ENCODE measurements around the gene AFP. TPM values are rescaled to one million over a fixed set of nuclear protein-coding genes. Genes with fewer than 3 reads are reported as not detected.

The AFP gene
- total and polyA plus RNA-seq, 2 donors = not detected

DNA sequence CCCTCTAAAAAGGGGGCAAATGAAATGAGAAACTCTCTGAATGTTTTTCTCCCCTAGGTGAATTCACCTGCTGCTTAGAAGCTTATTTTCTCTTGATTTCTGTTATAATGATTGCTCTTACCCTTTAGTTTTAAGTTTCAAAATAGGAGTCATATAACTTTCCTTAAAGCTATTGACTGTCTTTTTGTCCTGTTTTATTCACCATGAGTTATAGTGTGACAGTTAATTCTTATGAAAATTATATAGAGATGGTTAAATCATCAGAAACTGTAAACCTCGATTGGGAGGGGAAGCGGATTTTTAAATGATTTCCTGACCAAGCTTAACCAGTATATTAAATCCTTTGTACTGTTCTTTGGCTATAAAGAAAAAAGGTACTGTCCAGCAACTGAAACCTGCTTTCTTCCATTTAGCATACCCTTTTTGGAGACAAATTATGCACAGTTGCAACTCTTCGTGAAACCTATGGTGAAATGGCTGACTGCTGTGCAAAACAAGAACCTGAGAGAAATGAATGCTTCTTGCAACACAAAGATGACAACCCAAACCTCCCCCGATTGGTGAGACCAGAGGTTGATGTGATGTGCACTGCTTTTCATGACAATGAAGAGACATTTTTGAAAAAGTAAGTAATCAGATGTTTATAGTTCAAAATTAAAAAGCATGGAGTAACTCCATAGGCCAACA is 27.7 kb upstream of the AFP start:
- DNase-seq (ENCODE audit: extremely low spot score) = no peak
- Histone ChIP-seq H3K36me3 (ENCODE audit: insufficient read depth) (no peaks in the 10 kb centered on the region), H3K27ac (ENCODE audit: low read depth) (no peak overlapping the region), H3K4me1 (ENCODE audit: insufficient read depth) (no peaks in the 10 kb centered on the region), H3K4me3 (ENCODE audit: low read depth, low read length) (no peak overlapping the region)
- WGBS = 68% methylated on average over 4 of the region's 4 CpGs

DNA sequence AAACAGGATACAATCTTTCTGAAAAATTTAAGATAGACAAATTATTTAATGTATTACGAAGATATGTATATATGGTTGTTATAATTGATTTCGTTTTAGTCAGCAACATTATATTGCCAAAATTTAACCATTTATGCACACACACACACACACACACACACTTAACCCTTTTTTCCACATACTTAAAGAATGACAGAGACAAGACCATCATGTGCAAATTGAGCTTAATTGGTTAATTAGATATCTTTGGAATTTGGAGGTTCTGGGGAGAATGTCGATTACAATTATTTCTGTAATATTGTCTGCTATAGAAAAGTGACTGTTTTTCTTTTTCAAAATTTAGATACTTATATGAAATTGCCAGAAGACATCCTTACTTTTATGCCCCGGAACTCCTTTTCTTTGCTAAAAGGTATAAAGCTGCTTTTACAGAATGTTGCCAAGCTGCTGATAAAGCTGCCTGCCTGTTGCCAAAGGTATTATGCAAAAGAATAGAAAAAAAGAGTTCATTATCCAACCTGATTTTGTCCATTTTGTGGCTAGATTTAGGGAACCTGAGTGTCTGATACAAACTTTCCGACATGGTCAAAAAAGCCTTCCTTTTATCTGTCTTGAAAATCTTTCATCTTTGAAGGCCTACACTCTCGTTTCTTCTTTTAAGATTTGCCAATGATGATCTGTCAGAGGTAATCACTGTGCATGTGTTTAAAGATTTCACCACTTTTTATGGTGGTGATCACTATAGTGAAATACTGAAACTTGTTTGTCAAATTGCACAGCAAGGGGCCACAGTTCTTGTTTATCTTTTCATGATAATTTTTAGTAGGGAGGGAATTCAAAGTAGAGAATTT is 26.8 kb upstream of the AFP start:
- DNase-seq (ENCODE audit: extremely low spot score) = no peak
- Histone ChIP-seq H3K27ac (ENCODE audit: low read depth) (no peak overlapping the region), H3K4me3 (ENCODE audit: low read depth, low read length) (no peak overlapping the region), H3K4me1 (ENCODE audit: insufficient read depth) (no peaks in the 10 kb centered on the region), H3K36me3 (ENCODE audit: insufficient read depth) (no peaks in the 10 kb centered on the region)
- 56% methylated on average over 6 of the region's 6 CpGs for WGBS

DNA sequence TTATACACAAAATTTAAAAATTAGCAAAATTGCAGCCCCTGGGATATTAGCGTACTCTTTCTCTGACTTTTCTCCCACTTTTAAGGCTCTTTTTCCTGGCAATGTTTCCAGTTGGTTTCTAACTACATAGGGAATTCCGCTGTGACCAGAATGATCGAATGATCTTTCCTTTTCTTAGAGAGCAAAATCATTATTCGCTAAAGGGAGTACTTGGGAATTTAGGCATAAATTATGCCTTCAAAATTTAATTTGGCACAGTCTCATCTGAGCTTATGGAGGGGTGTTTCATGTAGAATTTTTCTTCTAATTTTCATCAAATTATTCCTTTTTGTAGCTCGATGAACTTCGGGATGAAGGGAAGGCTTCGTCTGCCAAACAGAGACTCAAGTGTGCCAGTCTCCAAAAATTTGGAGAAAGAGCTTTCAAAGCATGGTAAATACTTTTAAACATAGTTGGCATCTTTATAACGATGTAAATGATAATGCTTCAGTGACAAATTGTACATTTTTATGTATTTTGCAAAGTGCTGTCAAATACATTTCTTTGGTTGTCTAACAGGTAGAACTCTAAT is 26.0 kb upstream of the AFP start:
- Histone ChIP-seq H3K4me1 (ENCODE audit: insufficient read depth) (no peaks in the 10 kb centered on the region), H3K36me3 (ENCODE audit: insufficient read depth) (no peaks in the 10 kb centered on the region), H3K27ac (ENCODE audit: low read depth) (no peak overlapping the region), H3K4me3 (ENCODE audit: low read depth, low read length) (no peak overlapping the region)
- WGBS = 84% methylated on average over 8 of the region's 8 CpGs
- DNase-seq (ENCODE audit: extremely low spot score) = no peak

DNA sequence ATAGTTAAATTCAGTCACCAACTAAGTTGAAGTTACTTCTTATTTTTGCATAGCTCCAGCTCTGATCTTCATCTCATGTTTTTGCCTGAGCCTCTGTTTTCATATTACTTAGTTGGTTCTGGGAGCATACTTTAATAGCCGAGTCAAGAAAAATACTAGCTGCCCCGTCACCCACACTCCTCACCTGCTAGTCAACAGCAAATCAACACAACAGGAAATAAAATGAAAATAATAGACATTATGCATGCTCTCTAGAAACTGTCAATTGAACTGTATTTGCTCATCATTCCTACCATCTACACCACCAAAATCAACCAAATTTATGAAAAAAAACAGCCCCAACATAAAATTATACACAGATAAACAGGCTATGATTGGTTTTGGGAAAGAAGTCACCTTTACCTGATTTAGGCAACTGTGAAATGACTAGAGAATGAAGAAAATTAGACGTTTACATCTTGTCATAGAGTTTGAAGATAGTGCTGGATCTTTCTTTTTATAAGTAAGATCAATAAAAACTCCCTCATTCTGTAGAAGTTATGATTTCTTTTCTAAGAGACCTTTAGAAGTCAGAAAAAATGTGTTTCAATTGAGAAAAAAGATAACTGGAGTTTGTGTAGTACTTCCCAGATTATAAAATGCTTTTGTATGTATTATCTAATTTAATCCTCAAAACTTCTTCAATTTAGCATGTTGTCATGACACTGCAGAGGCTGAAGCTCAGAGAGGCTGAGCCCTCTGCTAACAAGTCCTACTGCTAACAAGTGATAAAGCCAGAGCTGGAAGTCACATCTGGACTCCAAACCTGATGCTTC is 24.9 kb upstream of the AFP start:
- no peaks in the 10 kb centered on the region for H3K4me1 ChIP-seq (ENCODE audit: insufficient read depth)
- 80% methylated on average over 3 of the region's 3 CpGs for WGBS
- H3K4me3 ChIP-seq (ENCODE audit: low read depth, low read length) = no peak overlapping the region
- no peak for DNase-seq (ENCODE audit: extremely low spot score)
- no peak overlapping the region for H3K27ac ChIP-seq (ENCODE audit: low read depth)
- H3K36me3 ChIP-seq (ENCODE audit: insufficient read depth) = no peaks in the 10 kb centered on the region

DNA sequence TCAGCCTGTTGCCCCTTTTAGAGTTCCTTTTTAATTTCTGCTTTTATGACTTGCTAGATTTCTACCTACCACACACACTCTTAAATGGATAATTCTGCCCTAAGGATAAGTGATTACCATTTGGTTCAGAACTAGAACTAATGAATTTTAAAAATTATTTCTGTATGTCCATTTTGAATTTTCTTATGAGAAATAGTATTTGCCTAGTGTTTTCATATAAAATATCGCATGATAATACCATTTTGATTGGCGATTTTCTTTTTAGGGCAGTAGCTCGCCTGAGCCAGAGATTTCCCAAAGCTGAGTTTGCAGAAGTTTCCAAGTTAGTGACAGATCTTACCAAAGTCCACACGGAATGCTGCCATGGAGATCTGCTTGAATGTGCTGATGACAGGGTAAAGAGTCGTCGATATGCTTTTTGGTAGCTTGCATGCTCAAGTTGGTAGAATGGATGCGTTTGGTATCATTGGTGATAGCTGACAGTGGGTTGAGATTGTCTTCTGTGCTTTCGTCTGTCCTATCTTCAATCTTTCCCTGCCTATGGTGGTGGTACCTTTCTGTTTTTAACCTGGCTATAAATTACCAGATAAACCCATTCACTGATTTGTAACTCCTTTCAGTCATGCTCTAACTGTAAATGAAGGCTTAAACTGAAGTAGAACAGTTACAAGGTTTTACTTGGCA is 24.1 kb upstream of the AFP start:
- Histone ChIP-seq H3K4me3 (ENCODE audit: low read depth, low read length) (no peak overlapping the region), H3K4me1 (ENCODE audit: insufficient read depth) (no peaks in the 10 kb centered on the region), H3K36me3 (ENCODE audit: insufficient read depth) (no peaks in the 10 kb centered on the region), H3K27ac (ENCODE audit: low read depth) (no peak overlapping the region)
- WGBS = 90% methylated on average over 8 of the region's 8 CpGs
- DNase-seq (ENCODE audit: extremely low spot score) = no peak

DNA sequence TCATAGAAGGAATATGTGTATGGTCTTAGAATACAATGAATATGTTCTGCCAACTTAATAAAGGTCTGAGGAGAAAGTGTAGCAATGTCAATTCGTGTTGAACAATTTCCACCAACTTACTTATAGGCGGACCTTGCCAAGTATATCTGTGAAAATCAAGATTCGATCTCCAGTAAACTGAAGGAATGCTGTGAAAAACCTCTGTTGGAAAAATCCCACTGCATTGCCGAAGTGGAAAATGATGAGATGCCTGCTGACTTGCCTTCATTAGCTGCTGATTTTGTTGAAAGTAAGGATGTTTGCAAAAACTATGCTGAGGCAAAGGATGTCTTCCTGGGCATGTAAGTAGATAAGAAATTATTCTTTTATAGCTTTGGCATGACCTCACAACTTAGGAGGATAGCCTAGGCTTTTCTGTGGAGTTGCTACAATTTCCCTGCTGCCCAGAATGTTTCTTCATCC is 22.7 kb upstream of the AFP start:
- Histone ChIP-seq H3K36me3 (ENCODE audit: insufficient read depth) (no peaks in the 10 kb centered on the region), H3K27ac (ENCODE audit: low read depth) (no peak overlapping the region), H3K4me3 (ENCODE audit: low read depth, low read length) (no peak overlapping the region), H3K4me1 (ENCODE audit: insufficient read depth) (no peaks in the 10 kb centered on the region)
- no peak for DNase-seq (ENCODE audit: extremely low spot score)
- 81% methylated on average over 4 of the region's 4 CpGs for whole genome bisulfite sequencing

DNA sequence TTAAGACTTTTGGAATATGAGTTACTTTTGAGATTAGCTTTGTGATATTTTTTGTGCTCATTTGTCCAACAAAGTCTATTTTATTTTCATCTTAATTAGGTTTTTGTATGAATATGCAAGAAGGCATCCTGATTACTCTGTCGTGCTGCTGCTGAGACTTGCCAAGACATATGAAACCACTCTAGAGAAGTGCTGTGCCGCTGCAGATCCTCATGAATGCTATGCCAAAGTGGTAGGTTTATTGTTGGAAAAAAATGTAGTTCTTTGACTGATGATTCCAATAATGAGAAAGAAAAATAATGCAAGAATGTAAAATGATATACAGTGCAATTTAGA is 21.1 kb upstream of the AFP start:
- Histone ChIP-seq H3K36me3 (ENCODE audit: insufficient read depth) (no peaks in the 10 kb centered on the region), H3K27ac (ENCODE audit: low read depth) (no peak overlapping the region), H3K4me1 (ENCODE audit: insufficient read depth) (no peaks in the 10 kb centered on the region), H3K4me3 (ENCODE audit: low read depth, low read length) (no peak overlapping the region)
- 70% methylated on average over 2 of the region's 2 CpGs for WGBS
- no peak for DNase-seq (ENCODE audit: extremely low spot score)

DNA sequence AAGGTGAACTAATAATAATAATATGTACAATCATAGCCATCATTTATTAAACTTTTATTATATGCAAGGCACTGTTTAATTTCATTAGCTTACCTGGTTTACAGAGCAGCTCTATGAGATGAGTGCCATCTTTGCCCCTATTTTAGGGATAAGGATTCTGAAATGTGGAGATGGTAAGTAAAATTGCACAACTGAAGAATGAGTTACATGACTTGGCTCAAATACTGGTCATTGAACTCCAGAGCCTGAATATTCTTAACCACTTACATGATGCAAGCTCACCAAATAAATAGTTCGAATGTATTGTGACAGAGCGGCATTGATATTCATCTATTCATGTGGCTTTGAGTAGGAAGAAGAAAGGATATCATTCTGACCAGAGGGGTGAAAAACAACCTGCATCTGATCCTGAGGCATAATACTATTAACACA is 20.2 kb upstream of the AFP start:
- Histone ChIP-seq H3K4me1 (ENCODE audit: insufficient read depth) (no peaks in the 10 kb centered on the region), H3K27ac (ENCODE audit: low read depth) (no peak overlapping the region), H3K36me3 (ENCODE audit: insufficient read depth) (no peaks in the 10 kb centered on the region), H3K4me3 (ENCODE audit: low read depth, low read length) (no peak overlapping the region)
- WGBS = 88% methylated on average over 2 of the region's 2 CpGs
- no peak for DNase-seq (ENCODE audit: extremely low spot score)

DNA sequence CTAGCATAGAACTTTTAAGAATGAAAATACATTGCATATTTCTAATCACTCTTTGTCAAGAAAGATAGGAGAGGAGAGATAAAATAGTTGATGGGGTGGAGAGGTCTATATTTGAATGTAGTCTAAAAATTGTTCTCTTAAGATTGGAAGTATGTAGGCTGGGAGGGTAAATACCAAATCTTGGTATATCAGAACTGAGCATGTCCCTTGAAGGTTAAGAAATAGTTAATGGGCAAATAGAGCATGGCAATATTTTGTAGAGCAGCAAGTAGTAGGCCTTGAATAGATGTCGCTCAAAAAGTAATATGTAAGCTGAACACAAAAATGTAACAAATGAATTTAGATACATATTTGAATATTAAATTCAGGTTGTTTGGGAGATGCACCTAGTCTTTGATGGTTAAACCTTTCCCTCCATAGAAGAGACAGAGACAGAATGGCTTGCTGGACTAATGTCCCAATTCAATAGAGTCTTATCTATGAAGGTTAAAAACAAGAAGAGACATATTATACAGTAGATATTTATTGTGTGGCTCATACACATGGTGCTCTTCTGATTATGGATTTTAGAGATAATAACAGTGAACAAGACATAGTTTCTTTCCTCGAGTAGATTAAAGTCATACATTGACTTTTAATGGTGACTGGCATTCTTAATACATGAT is 19.5 kb upstream of the AFP start:
- no peak for DNase-seq (ENCODE audit: extremely low spot score)
- Histone ChIP-seq H3K27ac (ENCODE audit: low read depth) (no peak overlapping the region), H3K36me3 (ENCODE audit: insufficient read depth) (no peaks in the 10 kb centered on the region), H3K4me1 (ENCODE audit: insufficient read depth) (no peaks in the 10 kb centered on the region), H3K4me3 (ENCODE audit: low read depth, low read length) (no peak overlapping the region)
- WGBS = 78% methylated on average over 2 of the region's 2 CpGs

DNA sequence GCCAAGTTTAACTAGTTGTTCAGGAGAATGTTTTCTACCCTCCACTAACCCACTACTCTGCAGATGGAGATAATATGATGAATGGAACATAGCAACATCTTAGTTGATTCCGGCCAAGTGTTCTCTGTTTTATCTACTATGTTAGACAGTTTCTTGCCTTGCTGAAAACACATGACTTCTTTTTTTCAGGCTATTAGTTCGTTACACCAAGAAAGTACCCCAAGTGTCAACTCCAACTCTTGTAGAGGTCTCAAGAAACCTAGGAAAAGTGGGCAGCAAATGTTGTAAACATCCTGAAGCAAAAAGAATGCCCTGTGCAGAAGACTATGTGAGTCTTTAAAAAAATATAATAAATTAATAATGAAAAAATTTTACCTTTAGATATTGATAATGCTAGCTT is 18.7 kb upstream of the AFP start:
- Histone ChIP-seq H3K27ac (ENCODE audit: low read depth) (no peak overlapping the region), H3K36me3 (ENCODE audit: insufficient read depth) (no peaks in the 10 kb centered on the region), H3K4me1 (ENCODE audit: insufficient read depth) (no peaks in the 10 kb centered on the region), H3K4me3 (ENCODE audit: low read depth, low read length) (no peak overlapping the region)
- DNase-seq (ENCODE audit: extremely low spot score) = no peak
- 84% methylated on average over 2 of the region's 2 CpGs for WGBS

DNA sequence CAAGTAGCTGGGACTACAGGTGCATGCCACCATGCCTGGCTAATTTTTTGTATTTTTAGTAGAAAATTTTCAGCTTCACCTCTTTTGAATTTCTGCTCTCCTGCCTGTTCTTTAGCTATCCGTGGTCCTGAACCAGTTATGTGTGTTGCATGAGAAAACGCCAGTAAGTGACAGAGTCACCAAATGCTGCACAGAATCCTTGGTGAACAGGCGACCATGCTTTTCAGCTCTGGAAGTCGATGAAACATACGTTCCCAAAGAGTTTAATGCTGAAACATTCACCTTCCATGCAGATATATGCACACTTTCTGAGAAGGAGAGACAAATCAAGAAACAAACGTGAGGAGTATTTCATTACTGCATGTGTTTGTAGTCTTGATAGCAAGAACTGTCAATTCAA is 18.0 kb upstream of the AFP start:
- Histone ChIP-seq H3K4me3 (ENCODE audit: low read depth, low read length) (no peak overlapping the region), H3K27ac (ENCODE audit: low read depth) (no peak overlapping the region), H3K4me1 (ENCODE audit: insufficient read depth) (no peaks in the 10 kb centered on the region), H3K36me3 (ENCODE audit: insufficient read depth) (no peaks in the 10 kb centered on the region)
- no peak for DNase-seq (ENCODE audit: extremely low spot score)
- 79% methylated on average over 6 of the region's 6 CpGs for WGBS

DNA sequence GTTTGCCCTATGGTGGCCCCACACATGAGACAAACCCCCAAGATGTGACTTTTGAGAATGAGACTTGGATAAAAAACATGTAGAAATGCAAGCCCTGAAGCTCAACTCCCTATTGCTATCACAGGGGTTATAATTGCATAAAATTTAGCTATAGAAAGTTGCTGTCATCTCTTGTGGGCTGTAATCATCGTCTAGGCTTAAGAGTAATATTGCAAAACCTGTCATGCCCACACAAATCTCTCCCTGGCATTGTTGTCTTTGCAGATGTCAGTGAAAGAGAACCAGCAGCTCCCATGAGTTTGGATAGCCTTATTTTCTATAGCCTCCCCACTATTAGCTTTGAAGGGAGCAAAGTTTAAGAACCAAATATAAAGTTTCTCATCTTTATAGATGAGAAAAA is 17.3 kb upstream of the AFP start:
- no peak overlapping the region for H3K4me3 ChIP-seq (ENCODE audit: low read depth, low read length)
- WGBS = 52% methylated on average over 1 of the region's 1 CpG
- no peaks in the 10 kb centered on the region for H3K36me3 ChIP-seq (ENCODE audit: insufficient read depth)
- H3K4me1 ChIP-seq (ENCODE audit: insufficient read depth) = no peaks in the 10 kb centered on the region
- no peak for DNase-seq (ENCODE audit: extremely low spot score)
- no peak overlapping the region for H3K27ac ChIP-seq (ENCODE audit: low read depth)
